Endothelial cell of umbilical vein (primary cell): Measurements from ENCODE around the gene CFAP43. TPM values are rescaled to one million over a fixed set of nuclear protein-coding genes. Genes with fewer than 3 reads are reported as not detected.

Experiments used
- BruUV-seq: library from RNA; stranded (reverse); fragments of 400-500 nt; replicated peaks from 2 replicates; lab custom pipeline; 2021; lab: Mats Ljungman, UMichigan
- CTCF ChIA-PET: fragments of 300-600, 350-600 bp; sonication (Branson Sonifier 250); formaldehyde crosslinking; loops from one replicate; lab custom pipeline; 2021; ENCODE audit warnings: antibody characterized with exemption, inconsistent platforms; lab: Charles Lee
- POLR2A ChIA-PET: fragments of 300-600, 350-600 bp; sonication (Branson Sonifier 250); formaldehyde crosslinking; loops from one replicate; lab custom pipeline; 2021; ENCODE audit warnings: antibody characterized with exemption, inconsistent platforms; lab: Charles Lee
- DNase-seq: peaks from one replicate; pipeline ENCODE4 v3.0.0-alpha.2; 2011; ENCODE audit warnings: low read depth, low spot score
- FAIRE-seq: peaks from 2 replicates; lab custom pipeline; 2011; peaks lifted over from hg19 to GRCh38; lab: Jason Lieb, UNC
- H2AFZ ChIP-seq: 2 replicates; pipeline ENCODE4 v1.6.0; 2012; ENCODE audit warnings: low read depth, low read length, control low read depth, inconsistent platforms
- H3K27ac ChIP-seq: 2 replicates; pipeline ENCODE4 v1.5.1; 2011; ENCODE audit warnings: low read depth, mild to moderate bottlenecking, control low read depth, low read length, moderate library complexity; ENCODE audit not compliant: insufficient read depth
- H3K27me3 ChIP-seq, 2 experiments: 2 replicates each; pipeline versions ENCODE4 v1.6.0 to v1.6.1; 2011; ENCODE audit warnings: low read length in 2 of 2, mixed read lengths in 1 of 2; ENCODE audit not compliant: control insufficient read depth in 2 of 2, insufficient read depth in 2 of 2
- H3K36me3 ChIP-seq, 2 experiments: 2 replicates in 1 of 2; 3 replicates in 1 of 2; pipeline ENCODE4 v1.5.1; 2011; ENCODE audit warnings: low read length in 2 of 2, mild to moderate bottlenecking in 1 of 2, moderate library complexity in 1 of 2; ENCODE audit not compliant: control insufficient read depth in 2 of 2, insufficient read depth in 2 of 2; ENCODE audit errors: extremely low read depth in 1 of 2
- H3K4me1 ChIP-seq: 3 replicates; pipeline ENCODE4 v1.5.1; 2011; ENCODE audit warnings: mild to moderate bottlenecking, low read length; ENCODE audit not compliant: control insufficient read depth, insufficient read depth; ENCODE audit errors: extremely low read depth
- H3K4me2 ChIP-seq: 2 replicates; pipeline ENCODE4 v1.6.1; 2011; ENCODE audit warnings: low read length, control low read depth, mixed read lengths; ENCODE audit not compliant: insufficient read depth
- H3K4me3 ChIP-seq, 3 experiments: fragments of 200-600 bp in 1 of 3; sonication (generic), shearing (Covaris generic) in 1 of 3; replicated peaks in 1 of 3; 2 replicates each; pipeline ENCODE4 v1.5.1; 2011 to 2016; ENCODE audit warnings: control low read depth in 3 of 3, low read length in 3 of 3, mild to moderate bottlenecking in 2 of 3, inconsistent platforms in 1 of 3, low read depth in 1 of 3, moderate library complexity in 1 of 3; ENCODE audit not compliant: insufficient read depth in 1 of 3
- H3K79me2 ChIP-seq: 2 replicates; pipeline ENCODE4 v1.6.0; 2012; ENCODE audit warnings: low read length, inconsistent platforms; ENCODE audit not compliant: control insufficient read depth, insufficient read depth
- H3K9ac ChIP-seq: replicated peaks from 2 replicates; pipeline ENCODE3; 2011; ENCODE audit warnings: low read length, control low read depth; ENCODE audit not compliant: insufficient read depth; ENCODE audit errors: extremely low read depth
- H3K9me1 ChIP-seq: replicated peaks from 3 replicates; pipeline ENCODE4 v1.6.0; 2011; ENCODE audit warnings: mild to moderate bottlenecking, low read length; ENCODE audit not compliant: control insufficient read depth, insufficient read depth; ENCODE audit errors: extremely low read depth
- H3K9me3 ChIP-seq: replicated peaks from 2 replicates; pipeline ENCODE4 v1.5.1; 2012; ENCODE audit warnings: low read length, inconsistent platforms; ENCODE audit not compliant: control insufficient read depth, insufficient read depth
- H4K20me1 ChIP-seq: replicated peaks from 2 replicates; pipeline ENCODE3; 2011; ENCODE audit warnings: mild to moderate bottlenecking, low read length; ENCODE audit not compliant: control insufficient read depth, insufficient read depth; ENCODE audit errors: extremely low read depth
- CTCF ChIP-seq, 2 donors: IDR thresholded peaks; 1 replicate in 1 of 2; 2 replicates in 1 of 2; pipeline ENCODE4 v1.5.1; 2011; ENCODE audit warnings: low read length in 2 of 2, mild to moderate bottlenecking in 2 of 2, moderate library complexity in 2 of 2, control low read depth in 1 of 2, inconsistent platforms in 1 of 2, low read depth in 1 of 2; ENCODE audit not compliant: insufficient read depth in 1 of 2; ENCODE audit errors: extremely low read depth in 1 of 2
- EZH2 ChIP-seq: IDR thresholded peaks from 2 replicates; pipeline ENCODE4 v1.6.1; 2012; ENCODE audit warnings: borderline replicate concordance, low read depth, mild to moderate bottlenecking, moderate library complexity, low read length, inconsistent platforms; ENCODE audit not compliant: severe bottlenecking
- GATA2 ChIP-seq: IDR thresholded peaks from 2 replicates; pipeline ENCODE4 v1.7.0; 2011; ENCODE audit warnings: low read depth, mild to moderate bottlenecking, moderate library complexity, mixed read lengths, low read length; ENCODE audit not compliant: insufficient read length, insufficient read depth
- JUN ChIP-seq: IDR thresholded peaks from 2 replicates; pipeline ENCODE4 v1.6.1; 2011; ENCODE audit warnings: borderline replicate concordance, low read depth; ENCODE audit not compliant: insufficient read length, insufficient read depth
- MAX ChIP-seq: IDR thresholded peaks from 2 replicates; pipeline ENCODE4 v1.6.1; 2011; ENCODE audit not compliant: insufficient read depth, insufficient read length
- MYC ChIP-seq: IDR thresholded peaks from one replicate; pipeline ENCODE4 v1.6.1; 2011; ENCODE audit warnings: mild to moderate bottlenecking, low read depth, low read length
- POLR2A ChIP-seq: IDR thresholded peaks from 2 replicates; pipeline ENCODE4 v1.6.1; 2012; ENCODE audit warnings: low read depth, mild to moderate bottlenecking, control low read depth, low read length
- POLR2AphosphoS5 ChIP-seq: IDR thresholded peaks from 2 replicates; pipeline ENCODE4 v1.6.1; 2012; ENCODE audit warnings: low read depth, mild to moderate bottlenecking, control low read depth, low read length, moderate library complexity; ENCODE audit not compliant: insufficient read depth
- dilution Hi-C: fragments of 300-500 bp; cut with MboI; formaldehyde crosslinking; loops from one replicate; pipeline ENCODE4 v1.15.0; 2019; ENCODE audit warnings: low sequenced_read_pairs; ENCODE audit not compliant: extremely low pct_ligation_motif_present
- intact Hi-C: fragments of 100-400 bp; cut with micrococcal nuclease; formaldehyde crosslinking; loops from one replicate; pipeline ENCODE4 v1.10.0; 2022
- polyA plus RNA-seq, 4 experiments: library from polyadenylated mRNA; depleted of rRNA in 3 of 4; stranded (reverse) in 3 of 4; unstranded in 1 of 4; fragments of >200 nt; gene quantifications; 2 replicates each; pipeline versions ENCODE4 v1.2.1 to v1.2.3, GENCODE V29; 2011 to 2012; ENCODE audit warnings: missing spikeins in 1 of 4
- total RNA-seq: library from RNA; stranded (reverse); gene quantifications from 2 replicates; pipeline ENCODE4 v1.2.3, GENCODE V29; 2021

Gene CFAP43
- total and polyA plus RNA-seq, 2 donors (not counting 3 experiments of a cell fraction or from before 2014, with no cell fraction given) = 0.04 TPM; not detected in 1

GRCh38 chr10:104264783-104265182, 32.6 kb upstream of the CFAP43 start:
- Histone ChIP-seq H3K79me2 (peaks cover 55% of the 10 kb centered on the region), H3K27me3 (no peaks in the 10 kb centered on the region), H4K20me1 (no peaks in the 10 kb centered on the region), H3K27ac (no peak overlapping the region), H3K4me1 (peaks cover 34% of the 10 kb centered on the region), H3K9ac (no peak overlapping the region), H3K9me3 (no peaks in the 10 kb centered on the region), H3K4me3 (no peak overlapping the region), H2AFZ (no peak overlapping the region), H3K36me3 (peaks cover 22 to 32% of the 10 kb centered on the region in 2 experiments), H3K9me1 (no peaks in the 10 kb centered on the region), H3K4me2 (no peak overlapping the region)
- dilution Hi-C loops = no loop called here
- POLR2A ChIA-PET = no interaction called here
- CTCF ChIA-PET = interaction anchor here (2.0 kb wide), 1 partner anchor 10 kb away, joined by 4 read pairs; the partner anchor contains the start of gene GSTO1
- no peak for FAIRE-seq
- no TSS peak for BruUV-seq
- intact Hi-C loops = no loop called here
- no peak for DNase-seq
- no peak for TF ChIP-seq POLR2A
- TF ChIP-seq EZH2 = no peak
- no peak for TF ChIP-seq GATA2
- TF ChIP-seq MYC = no peak
- no peak for TF ChIP-seq MAX
- TF ChIP-seq POLR2AphosphoS5 = no peak
- no peak for TF ChIP-seq CTCF (IDR thresholded peaks at IDR 0.05; ENCODE audit: extremely low read depth in 1 of 2, insufficient read depth in 1 of 2, low read depth in 1 of 2, low read length in 2 of 2)
- no peak for TF ChIP-seq JUN
